Caco-2 (cell line): ENCODE data around the gene CCDC90B. TPM values are rescaled to one million over a fixed set of nuclear protein-coding genes. Genes with fewer than 3 reads are reported as not detected.

ENCODE experiments used
- BruUV-seq: library from RNA; stranded (reverse); fragments of 400-500 nt; replicated peaks from 2 replicates; lab custom pipeline; 2021; lab: Mats Ljungman, UMichigan
- CTCF ChIA-PET: fragments of 300-600 bp; sonication (Branson Sonifier 250); formaldehyde crosslinking; loops from one replicate; lab custom pipeline; 2022; ENCODE audit warnings: antibody characterized with exemption; lab: Charles Lee
- POLR2A ChIA-PET: fragments of 300-600 bp; sonication (Branson Sonifier 250); formaldehyde crosslinking; loops from one replicate; lab custom pipeline; 2022; ENCODE audit warnings: antibody characterized with exemption; lab: Charles Lee
- DNase-seq, 2 experiments: peaks; one replicate each; pipeline versions ENCODE4 v3.0.0 to v3.0.0-alpha.2; 2020 to 2022
- H3K27me3 ChIP-seq: replicated peaks from 2 replicates; pipeline ENCODE4 v1.6.0; 2011; ENCODE audit warnings: low read length; ENCODE audit not compliant: control insufficient read depth, insufficient read depth
- H3K36me3 ChIP-seq: 2 replicates; pipeline ENCODE4 v1.5.1; 2011; ENCODE audit warnings: low read length; ENCODE audit not compliant: control insufficient read depth, insufficient read depth
- H3K4me1 ChIP-seq: fragments of 250-450 bp; sonication (Bioruptor Pico); 2 replicates; pipeline ENCODE4 v1.5.1; 2020; ENCODE audit warnings: mild to moderate bottlenecking
- H3K4me3 ChIP-seq: 2 replicates; pipeline ENCODE4 v1.5.1; 2011; ENCODE audit warnings: low read depth, mild to moderate bottlenecking, control low read depth, low read length
- H3K9me3 ChIP-seq: fragments of 250-450 bp; sonication (Bioruptor Pico); 2 replicates; pipeline ENCODE4 v1.5.1; 2020; ENCODE audit warnings: mild to moderate bottlenecking, moderate library complexity
- H3K27ac Mint-ChIP-seq: one replicate; pipeline ENCODE4 v1.8.0; 2022; ENCODE audit warnings: mixed read lengths; ENCODE audit not compliant: unreplicated experiment
- H3K27me3 Mint-ChIP-seq: one replicate; pipeline ENCODE4 v1.8.0; 2022; ENCODE audit warnings: mixed read lengths; ENCODE audit not compliant: insufficient read depth, unreplicated experiment
- H3K36me3 Mint-ChIP-seq: one replicate; pipeline ENCODE4 v1.8.0; 2022; ENCODE audit warnings: mild to moderate bottlenecking, mixed read lengths; ENCODE audit not compliant: insufficient read depth, unreplicated experiment
- H3K4me1 Mint-ChIP-seq: one replicate; pipeline ENCODE4 v1.8.0; 2022; ENCODE audit warnings: low read depth, mixed read lengths; ENCODE audit not compliant: unreplicated experiment
- H3K4me3 Mint-ChIP-seq: one replicate; pipeline ENCODE4 v1.8.0; 2022; ENCODE audit warnings: mild to moderate bottlenecking, moderate library complexity, mixed read lengths; ENCODE audit not compliant: unreplicated experiment
- H3K9me3 Mint-ChIP-seq: one replicate; pipeline ENCODE4 v1.8.0; 2022; ENCODE audit warnings: mixed read lengths; ENCODE audit not compliant: unreplicated experiment
- intact Hi-C: fragments of 100-400 bp; cut with micrococcal nuclease; formaldehyde crosslinking; loops from one replicate; pipeline ENCODE4 v1.10.0; 2022; ENCODE audit not compliant: unreplicated experiment
- total RNA-seq: library from RNA; stranded (reverse); gene quantifications from 2 replicates; pipeline ENCODE4 v1.2.3, GENCODE V29; 2022
- TF ChIP-seq, protein P1 (sequence below), 2 experiments: fragments of 200-600 bp in 1 of 2; IDR thresholded peaks; 1 replicate in 1 of 2; 2 replicates in 1 of 2; pipeline versions ENCODE4 v1.5.1 to v1.8.0; 2011 to 2022; ENCODE audit warnings: antibody characterized with exemption in 1 of 2, control low read depth in 1 of 2, inconsistent platforms in 1 of 2, low read depth in 1 of 2, low read length in 1 of 2, mild to moderate bottlenecking in 1 of 2, moderate library complexity in 1 of 2; ENCODE audit not compliant: insufficient read depth in 1 of 2, severe bottlenecking in 1 of 2, unreplicated experiment in 1 of 2

CCDC90B gene
- total RNA-seq, 1 experiment from 2014 or later = 46.2 TPM

DNA sequence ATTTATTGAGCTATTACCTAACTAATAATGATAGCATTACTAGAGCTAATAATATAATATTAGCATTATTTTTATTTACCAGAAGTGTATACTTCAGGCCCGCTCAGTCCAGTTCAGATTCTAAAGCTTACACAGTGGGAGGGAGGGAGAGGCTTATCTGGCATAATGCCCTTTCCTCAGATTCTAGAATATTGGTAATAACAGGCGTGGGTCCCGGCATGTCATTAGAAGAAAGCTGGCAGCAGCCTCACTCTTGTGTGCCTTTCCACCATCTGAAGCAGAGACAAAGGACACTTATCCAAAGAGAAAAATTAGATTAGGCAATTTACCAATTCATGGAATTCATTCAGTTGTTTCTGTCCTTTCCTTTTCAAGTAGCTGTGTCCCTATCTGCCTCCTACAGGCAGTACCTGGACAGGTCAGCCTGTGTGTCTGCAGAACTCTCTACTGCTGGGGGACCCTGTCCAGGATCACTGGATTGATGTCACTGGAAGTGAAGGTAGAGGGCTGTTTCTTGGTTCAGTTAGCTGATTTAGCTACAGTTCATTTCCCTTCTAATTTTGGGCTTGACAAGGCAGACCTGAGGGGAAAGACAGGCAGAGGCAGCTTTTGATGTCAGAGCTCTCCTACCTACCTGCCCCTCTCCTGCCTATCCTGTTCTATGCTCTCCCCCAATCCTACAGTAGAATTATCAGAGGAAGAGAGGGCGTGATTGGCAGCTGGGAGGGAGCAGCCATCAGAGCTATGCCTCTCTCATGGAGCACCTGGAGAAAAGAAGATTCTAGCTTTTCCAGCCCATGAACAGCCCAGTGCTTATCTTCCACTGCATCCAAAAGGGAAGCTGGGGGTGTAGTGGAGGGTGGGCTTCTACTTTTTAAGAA, 20.3 kb upstream of the CCDC90B start:
- Mint-ChIP-seq H3K27ac (no peak overlapping the region), H3K27me3 (no peaks in the 10 kb centered on the region), H3K9me3 (no peaks in the 10 kb centered on the region), H3K36me3 (no peaks in the 10 kb centered on the region), H3K4me3 (no peak overlapping the region), H3K4me1 (peaks cover 4% of the 10 kb centered on the region)
- DNase-seq = no peak
- Histone ChIP-seq H3K4me3 (no peak overlapping the region), H3K9me3 (no peaks in the 10 kb centered on the region), H3K4me1 (no peaks in the 10 kb centered on the region), H3K36me3 (no peaks in the 10 kb centered on the region), H3K27me3 (peaks cover 3% of the 10 kb centered on the region; the same call in 1 of the 2 replicates)
- CTCF ChIA-PET = interaction anchor here (0.9 to 1.7 kb wide), 2 partner anchors 14 to 57 kb away, joined by 3 to 8 read pairs; no protein-coding TSS in a partner anchor
- TF ChIP-seq, protein P1, sequence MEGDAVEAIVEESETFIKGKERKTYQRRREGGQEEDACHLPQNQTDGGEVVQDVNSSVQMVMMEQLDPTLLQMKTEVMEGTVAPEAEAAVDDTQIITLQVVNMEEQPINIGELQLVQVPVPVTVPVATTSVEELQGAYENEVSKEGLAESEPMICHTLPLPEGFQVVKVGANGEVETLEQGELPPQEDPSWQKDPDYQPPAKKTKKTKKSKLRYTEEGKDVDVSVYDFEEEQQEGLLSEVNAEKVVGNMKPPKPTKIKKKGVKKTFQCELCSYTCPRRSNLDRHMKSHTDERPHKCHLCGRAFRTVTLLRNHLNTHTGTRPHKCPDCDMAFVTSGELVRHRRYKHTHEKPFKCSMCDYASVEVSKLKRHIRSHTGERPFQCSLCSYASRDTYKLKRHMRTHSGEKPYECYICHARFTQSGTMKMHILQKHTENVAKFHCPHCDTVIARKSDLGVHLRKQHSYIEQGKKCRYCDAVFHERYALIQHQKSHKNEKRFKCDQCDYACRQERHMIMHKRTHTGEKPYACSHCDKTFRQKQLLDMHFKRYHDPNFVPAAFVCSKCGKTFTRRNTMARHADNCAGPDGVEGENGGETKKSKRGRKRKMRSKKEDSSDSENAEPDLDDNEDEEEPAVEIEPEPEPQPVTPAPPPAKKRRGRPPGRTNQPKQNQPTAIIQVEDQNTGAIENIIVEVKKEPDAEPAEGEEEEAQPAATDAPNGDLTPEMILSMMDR (IDR thresholded peaks at IDR 0.05; ENCODE audit: insufficient read depth in 1 of 2, low read depth in 1 of 2, low read length in 1 of 2, severe bottlenecking in 1 of 2, unreplicated experiment in 1 of 2) = no peak
- POLR2A ChIA-PET = no interaction called here
- no TSS peak for BruUV-seq
- intact Hi-C loops = no loop called here

DNA sequence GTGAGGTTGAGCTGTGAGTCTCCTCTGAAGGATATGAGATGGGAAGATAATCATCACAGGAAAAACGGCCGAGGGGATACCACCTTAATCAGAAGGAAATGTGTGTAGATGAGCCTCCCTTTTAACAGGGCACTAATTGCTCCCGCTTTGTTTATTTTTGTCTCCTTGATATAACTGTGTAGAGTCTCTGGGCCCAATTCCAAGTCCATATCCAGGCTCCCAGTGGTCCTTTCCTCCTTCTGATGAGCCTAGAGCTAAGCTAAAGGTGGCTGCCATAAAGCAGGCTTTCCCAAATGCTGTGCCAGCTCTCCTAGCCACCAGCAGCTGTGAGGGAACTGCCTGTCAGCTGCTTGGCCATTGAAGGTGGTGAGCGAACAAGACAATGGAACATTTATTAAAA, 17.1 kb upstream of the CCDC90B start:
- Histone ChIP-seq H3K9me3 (no peaks in the 10 kb centered on the region), H3K4me1 (no peaks in the 10 kb centered on the region), H3K36me3 (no peaks in the 10 kb centered on the region), H3K27me3 (peaks cover 3% of the 10 kb centered on the region; the same call in 1 of the 2 replicates), H3K4me3 (no peak overlapping the region)
- intact Hi-C loops = no loop called here
- no peaks in the 10 kb centered on the region for H3K36me3 Mint-ChIP-seq
- ChIA-PET CTCF (interaction anchor here (1.9 kb wide), 1 partner anchor 10 kb away, joined by 6 read pairs; no protein-coding TSS in a partner anchor), POLR2A (no interaction called here)
- H3K27me3 Mint-ChIP-seq = no peaks in the 10 kb centered on the region
- BruUV-seq = no TSS peak
- TF ChIP-seq, protein P1 (IDR thresholded peaks at IDR 0.05; ENCODE audit: insufficient read depth in 1 of 2, low read depth in 1 of 2, low read length in 1 of 2, severe bottlenecking in 1 of 2, unreplicated experiment in 1 of 2) = no peak
- no peaks in the 10 kb centered on the region for H3K9me3 Mint-ChIP-seq
- H3K27ac Mint-ChIP-seq = no peak overlapping the region
- no peak for DNase-seq
- no peak overlapping the region for H3K4me3 Mint-ChIP-seq
- H3K4me1 Mint-ChIP-seq = no peaks in the 10 kb centered on the region

DNA sequence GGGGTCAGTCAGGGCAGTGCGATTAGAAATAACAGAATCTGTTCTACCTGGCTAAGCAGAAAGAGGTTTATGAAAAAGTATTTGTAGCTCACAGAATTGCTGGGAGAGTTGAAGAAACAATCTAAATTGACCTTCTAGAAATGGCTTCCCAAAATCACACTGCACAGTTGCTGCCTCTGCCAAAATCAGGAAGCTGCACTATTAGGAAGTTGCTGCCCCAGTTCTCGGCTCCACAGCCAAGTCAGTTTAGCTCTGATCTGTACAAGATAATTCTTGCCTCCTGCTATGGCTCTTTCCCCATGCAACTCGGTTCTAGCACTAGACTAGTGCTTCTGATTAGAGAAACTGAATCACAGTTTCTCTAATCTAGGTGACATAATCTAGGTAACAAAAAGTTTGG, 16.0 kb upstream of the CCDC90B start:
- CTCF ChIA-PET = interaction anchor here (1.9 kb wide), 1 partner anchor 9 kb away, joined by 6 read pairs; no protein-coding TSS in a partner anchor
- POLR2A ChIA-PET = no interaction called here
- Histone ChIP-seq H3K9me3 (no peaks in the 10 kb centered on the region), H3K27me3 (peaks cover 3% of the 10 kb centered on the region; the same call in 1 of the 2 replicates), H3K4me1 (no peaks in the 10 kb centered on the region), H3K4me3 (no peak overlapping the region), H3K36me3 (no peaks in the 10 kb centered on the region)
- H3K9me3 Mint-ChIP-seq = no peaks in the 10 kb centered on the region
- intact Hi-C loops = no loop called here
- H3K27ac Mint-ChIP-seq = no peak overlapping the region
- H3K4me1 Mint-ChIP-seq = no peaks in the 10 kb centered on the region
- BruUV-seq = no TSS peak
- peaks cover 3% of the 10 kb centered on the region for H3K27me3 Mint-ChIP-seq
- TF ChIP-seq, protein P1 (IDR thresholded peaks at IDR 0.05; ENCODE audit: insufficient read depth in 1 of 2, low read depth in 1 of 2, low read length in 1 of 2, severe bottlenecking in 1 of 2, unreplicated experiment in 1 of 2) = no peak
- no peaks in the 10 kb centered on the region for H3K36me3 Mint-ChIP-seq
- no peak for DNase-seq
- no peak overlapping the region for H3K4me3 Mint-ChIP-seq
